Measurements from ENCODE around the gene PPIF. TPM values are rescaled to one million over a fixed set of nuclear protein-coding genes. Genes with fewer than 3 reads are reported as not detected.

Gene PPIF
- total RNA-seq: 48.6 and 58.7 TPM in 2 replicates

DNA sequence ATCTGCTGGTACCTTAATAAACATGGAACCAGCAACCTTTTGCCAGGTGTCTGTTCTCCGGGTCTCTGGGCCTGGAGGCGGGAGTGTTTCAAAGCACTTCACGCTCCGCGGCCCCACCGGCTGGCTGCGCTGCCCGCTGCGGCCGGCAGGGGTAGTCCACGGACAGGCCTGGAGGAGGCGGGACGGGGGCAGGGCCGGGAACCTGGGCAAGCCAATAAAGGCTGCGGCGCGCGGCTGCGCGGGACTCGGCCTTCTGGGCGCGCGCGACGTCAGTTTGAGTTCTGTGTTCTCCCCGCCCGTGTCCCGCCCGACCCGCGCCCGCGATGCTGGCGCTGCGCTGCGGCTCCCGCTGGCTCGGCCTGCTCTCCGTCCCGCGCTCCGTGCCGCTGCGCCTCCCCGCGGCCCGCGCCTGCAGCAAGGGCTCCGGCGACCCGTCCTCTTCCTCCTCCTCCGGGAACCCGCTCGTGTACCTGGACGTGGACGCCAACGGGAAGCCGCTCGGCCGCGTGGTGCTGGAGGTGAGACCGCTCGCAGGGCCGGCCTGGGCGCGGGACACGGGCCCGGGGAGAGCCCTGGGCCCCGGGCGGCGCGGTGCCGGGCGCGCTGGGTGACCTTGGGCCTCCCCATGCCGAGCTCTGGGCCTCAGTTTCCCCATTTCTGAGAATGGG lies at the start of gene PPIF:
Gene PPIF, plus strand, starts transcription at position 244 of the 668 bp plus-strand sequence. Its CDS starts 80 bp downstream, at position 324.
- peak; percentile 69 for DNase-seq (ENCODE audit: low read depth)

GRCh38 chr10:79298403-79299244 lies 48.6 kb upstream of the PPIF start:
- DNase-seq (ENCODE audit: low read depth): peak; percentile 94

DNA sequence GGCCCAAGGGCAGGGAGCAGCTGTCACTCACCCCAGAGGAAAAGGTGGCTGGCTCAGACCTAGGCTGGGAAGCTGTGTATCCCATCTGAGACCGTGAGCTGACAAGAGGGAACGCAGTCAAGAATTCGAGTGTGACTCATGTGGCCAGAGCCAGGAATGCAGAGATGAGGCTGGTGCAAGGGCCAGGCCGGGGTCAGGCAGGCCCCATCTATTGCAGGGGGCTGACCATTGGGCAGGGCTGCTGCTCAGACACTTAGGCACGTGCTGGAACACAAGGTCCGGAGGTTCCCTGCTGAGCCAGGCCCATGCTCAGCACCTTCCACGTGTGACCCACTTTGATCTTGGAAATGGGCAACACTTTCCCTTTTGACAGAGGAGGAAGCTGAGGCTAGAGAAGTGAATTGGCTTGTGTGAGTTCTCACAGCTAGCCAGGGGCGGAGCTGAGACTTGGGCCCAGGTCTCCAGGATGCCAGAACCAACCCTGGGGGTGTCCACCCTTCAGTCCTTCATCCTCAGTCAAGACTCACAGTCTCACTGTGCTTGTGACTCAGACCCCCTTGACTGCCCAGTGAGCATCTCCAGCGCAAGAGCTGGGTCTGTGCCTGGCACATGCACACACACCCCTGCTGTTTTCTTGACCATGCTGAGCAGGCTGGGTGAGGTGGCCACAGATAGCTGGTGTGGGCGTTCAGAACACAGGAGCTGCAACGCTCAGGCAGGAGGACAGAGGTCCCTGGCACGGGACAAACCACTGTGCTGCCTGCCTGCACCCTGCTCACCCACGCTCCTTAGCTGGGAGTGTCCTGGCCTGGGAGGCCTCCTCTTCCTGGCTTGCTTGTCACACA lies 47.6 kb upstream of the PPIF start:
- DNase-seq (ENCODE audit: low read depth): peak; percentile 75

DNA sequence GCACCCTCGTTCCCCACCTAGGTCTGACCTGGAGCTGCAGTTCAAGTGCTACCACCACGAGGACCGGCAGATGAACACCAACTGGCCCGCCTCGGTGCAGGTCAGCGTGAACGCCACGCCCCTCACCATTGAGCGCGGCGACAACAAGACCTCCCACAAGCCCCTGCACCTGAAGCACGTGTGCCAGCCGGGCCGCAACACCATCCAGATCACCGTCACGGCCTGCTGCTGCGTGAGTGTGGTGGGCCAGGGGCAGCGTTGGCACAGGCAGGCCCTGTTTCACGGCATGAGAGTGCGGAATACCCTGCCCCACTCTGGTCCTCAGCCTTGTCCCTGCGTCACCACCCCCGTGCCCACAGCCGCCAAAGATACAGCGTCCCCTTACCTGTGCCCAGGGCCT lies 46.6 kb upstream of the PPIF start:
- no peak for DNase-seq (ENCODE audit: low read depth)

DNA sequence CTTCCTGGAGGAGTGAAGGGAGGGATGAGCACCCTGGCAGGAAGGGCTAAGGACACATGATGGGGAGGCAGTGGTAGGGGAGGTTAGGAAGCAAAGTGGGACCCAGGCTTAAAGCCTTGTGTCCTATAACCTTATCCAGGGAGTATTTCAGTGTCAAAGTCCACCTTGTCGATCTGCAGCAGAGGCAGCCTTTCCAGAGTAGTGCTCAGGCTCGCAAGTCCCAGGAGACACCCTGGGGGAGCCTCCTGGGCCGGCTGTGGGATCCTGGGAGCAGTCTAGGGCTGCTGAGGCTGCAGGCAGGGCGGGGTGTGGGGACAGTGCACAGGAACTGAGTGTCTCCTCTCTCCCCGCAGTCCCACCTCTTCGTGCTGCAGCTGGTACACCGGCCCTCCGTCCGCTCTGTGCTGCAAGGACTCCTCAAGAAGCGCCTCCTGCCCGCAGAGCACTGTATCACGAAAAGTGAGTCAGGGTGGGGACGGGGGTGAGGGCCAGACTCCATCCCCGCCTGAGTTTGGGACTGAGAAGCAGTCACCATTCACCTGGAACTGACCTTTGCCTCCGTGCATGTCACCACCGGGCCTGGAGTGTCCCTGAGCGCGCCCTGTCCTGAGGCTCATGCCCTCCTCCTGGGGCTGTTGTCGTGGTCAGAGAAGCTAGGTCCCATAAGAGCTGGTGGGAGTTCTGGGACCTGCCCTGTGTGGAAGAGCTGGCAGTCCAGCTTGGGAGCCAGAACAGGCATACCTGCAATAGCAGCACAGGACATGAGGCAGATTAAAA lies 45.3 kb upstream of the PPIF start:
- no peak for DNase-seq (ENCODE audit: low read depth)

- no peak for DNase-seq (ENCODE audit: low read depth)
Measured at GRCh38 chr10:79303631-79304478, 43.4 kb upstream of the PPIF start.

- DNase-seq (ENCODE audit: low read depth): no peak
Measured at GRCh38 chr10:79304479-79305087, 42.7 kb upstream of the PPIF start.

- DNase-seq (ENCODE audit: low read depth): no peak
Measured at GRCh38 chr10:79305515-79305914, 41.8 kb upstream of the PPIF start.

GRCh38 chr10:79305988-79306387 lies 41.3 kb upstream of the PPIF start:
- DNase-seq (ENCODE audit: low read depth): no peak

- no peak for DNase-seq (ENCODE audit: low read depth)
Measured at GRCh38 chr10:79306644-79307220, 40.5 kb upstream of the PPIF start.

- DNase-seq (ENCODE audit: low read depth): no peak
Measured at GRCh38 chr10:79308016-79308415, 39.3 kb upstream of the PPIF start.

DNA sequence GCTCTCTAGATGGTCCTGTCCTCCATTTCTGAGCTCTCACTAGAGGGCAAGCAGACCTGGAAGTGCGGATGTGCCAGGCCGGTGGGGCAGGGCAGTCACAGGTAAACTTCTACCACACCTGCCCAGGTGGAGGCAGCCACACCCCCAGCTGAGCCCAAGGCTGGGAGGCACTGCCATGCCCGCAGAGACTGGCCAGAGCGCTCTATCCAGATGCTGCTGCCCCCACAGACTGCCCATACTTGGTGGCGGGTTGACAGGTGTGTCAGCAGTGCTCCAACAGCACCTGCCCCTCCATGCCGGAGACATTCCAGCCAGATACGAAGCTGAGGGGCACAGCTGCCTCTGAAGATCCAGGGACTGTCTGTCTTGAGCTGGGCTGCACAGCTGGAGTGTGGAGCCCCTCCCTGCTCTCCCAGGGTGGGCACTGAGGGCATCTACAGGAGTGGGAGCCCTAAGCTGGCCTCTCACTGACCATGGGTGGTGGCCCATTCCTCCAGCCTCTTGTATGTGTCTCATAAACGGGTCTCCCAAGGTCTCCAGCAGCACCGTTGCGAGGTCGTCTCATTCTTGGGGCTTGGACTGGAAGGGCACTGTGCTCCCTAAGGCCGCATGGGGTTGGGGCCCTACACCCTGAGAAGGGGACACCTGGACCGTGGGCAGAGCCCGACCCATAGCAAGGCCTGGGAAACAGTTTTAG lies 38.2 kb upstream of the PPIF start:
- DNase-seq (ENCODE audit: low read depth): no peak

GRCh38 chr10:79310200-79310865 lies 36.9 kb upstream of the PPIF start:
- DNase-seq (ENCODE audit: low read depth): no peak

- DNase-seq (ENCODE audit: low read depth): no peak
Measured at GRCh38 chr10:79310911-79311573, 36.2 kb upstream of the PPIF start.

- no peak for DNase-seq (ENCODE audit: low read depth)
Measured at GRCh38 chr10:79311581-79312407, 35.5 kb upstream of the PPIF start.

DNA sequence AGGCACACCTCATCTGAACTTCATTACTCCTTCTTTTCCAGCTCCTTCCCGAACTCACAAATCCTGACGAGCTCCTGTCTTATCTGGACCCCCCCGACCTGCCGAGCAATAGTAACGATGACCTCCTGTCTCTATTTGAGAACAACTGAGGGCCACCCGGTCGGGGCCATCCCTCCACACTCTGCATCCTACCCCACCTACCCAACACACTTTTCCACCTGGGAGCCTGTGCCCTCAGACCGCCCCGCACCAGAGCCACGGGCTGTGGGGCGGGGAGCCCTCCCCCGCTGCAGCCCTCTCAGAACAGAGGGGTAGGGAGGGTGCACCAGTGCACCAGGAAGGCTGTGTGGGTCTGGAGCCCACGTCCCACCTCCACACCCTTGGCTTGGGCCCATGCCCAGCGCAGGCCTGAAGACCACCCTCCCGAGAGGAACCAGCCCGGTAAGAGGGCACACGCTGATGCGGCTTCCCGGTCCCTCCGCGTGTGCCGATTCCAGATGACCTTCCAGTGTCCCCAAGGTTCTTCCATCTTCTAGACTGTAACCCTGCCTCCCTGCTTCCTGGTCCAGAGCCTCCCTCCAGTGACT lies 34.6 kb upstream of the PPIF start:
- no peak for DNase-seq (ENCODE audit: low read depth)

DNA sequence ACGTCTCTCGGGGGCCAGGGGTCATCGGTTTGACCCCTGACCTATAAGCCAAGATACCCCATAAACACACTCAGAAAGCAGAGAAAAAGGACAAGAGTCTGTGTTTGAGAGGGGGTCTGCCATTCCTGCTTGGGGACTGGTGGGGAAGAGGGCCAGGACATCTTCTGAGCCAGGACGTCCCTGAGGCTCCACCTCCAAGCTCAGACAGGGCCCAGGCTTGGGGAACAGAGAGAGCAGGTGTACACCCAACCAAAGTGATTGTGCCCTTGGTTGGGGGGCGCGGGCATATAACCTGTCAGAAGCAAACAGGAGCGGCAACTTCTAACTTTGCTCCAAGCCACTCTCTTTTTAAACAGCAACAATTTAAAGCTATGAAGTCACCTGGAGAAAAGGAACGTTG lies 33.9 kb upstream of the PPIF start:
- DNase-seq (ENCODE audit: low read depth): no peak
